ENCODE data around the gene HMGCR. TPM values are rescaled to one million over a fixed set of nuclear protein-coding genes. Genes with fewer than 3 reads are reported as not detected.

HMGCR gene
- total RNA-seq, 4 donors from 2014 or later: 9.4 to 56.6 (median 12.3) TPM

GRCh38 chr5:75366787-75367186 lies 29.8 kb downstream of the HMGCR start:
- no peak for DNase-seq (ENCODE audit: low spot score)
- no peak for TF ChIP-seq CTCF (IDR thresholded peaks at IDR 0.05)
- ATAC-seq (ENCODE audit: low FRiP score): no peak

- DNase-seq (ENCODE audit: low spot score) (no peak), ATAC-seq (ENCODE audit: low FRiP score) (no peak)
- no peak for TF ChIP-seq CTCF (IDR thresholded peaks at IDR 0.05)
Measured at GRCh38 chr5:75367401-75367800, 30.4 kb downstream of the HMGCR start.

GRCh38 chr5:75368391-75368790 lies 31.4 kb downstream of the HMGCR start:
- no peak for ATAC-seq (ENCODE audit: low FRiP score)
- no peak for DNase-seq (ENCODE audit: low spot score)
- TF ChIP-seq CTCF (IDR thresholded peaks at IDR 0.05): no peak

- ATAC-seq (ENCODE audit: low FRiP score): no peak
- no peak for TF ChIP-seq CTCF (IDR thresholded peaks at IDR 0.05)
- no peak for DNase-seq (ENCODE audit: low spot score)
Measured at GRCh38 chr5:75373862-75374261, 36.8 kb downstream of the HMGCR start.

GRCh38 chr5:75374394-75374814 lies 37.4 kb downstream of the HMGCR start:
- TF ChIP-seq CTCF (IDR thresholded peaks at IDR 0.05): no peak
- DNase-seq (ENCODE audit: low spot score): no peak
- no peak for ATAC-seq (ENCODE audit: low FRiP score)

GRCh38 chr5:75375414-75375813 lies 38.4 kb downstream of the HMGCR start:
- TF ChIP-seq CTCF (IDR thresholded peaks at IDR 0.05): no peak
- no peak for ATAC-seq (ENCODE audit: low FRiP score)
- no peak for DNase-seq (ENCODE audit: low spot score)

- DNase-seq (ENCODE audit: low spot score) (no peak), ATAC-seq (ENCODE audit: low FRiP score) (no peak)
- no peak for TF ChIP-seq CTCF (IDR thresholded peaks at IDR 0.05)
Measured at GRCh38 chr5:75380099-75380498, 43.1 kb downstream of the HMGCR start.
